GM21423 (cell line): ENCODE data around the gene RPTOR.

Source experiments
- ATAC-seq: cut with Tn5 transposase; IDR thresholded peaks from one replicate; pipeline ENCODE4 v1.9.1; 2021; ENCODE audit warnings: mild to moderate bottlenecking, moderate library complexity; ENCODE audit not compliant: unreplicated experiment

RPTOR gene

DNA sequence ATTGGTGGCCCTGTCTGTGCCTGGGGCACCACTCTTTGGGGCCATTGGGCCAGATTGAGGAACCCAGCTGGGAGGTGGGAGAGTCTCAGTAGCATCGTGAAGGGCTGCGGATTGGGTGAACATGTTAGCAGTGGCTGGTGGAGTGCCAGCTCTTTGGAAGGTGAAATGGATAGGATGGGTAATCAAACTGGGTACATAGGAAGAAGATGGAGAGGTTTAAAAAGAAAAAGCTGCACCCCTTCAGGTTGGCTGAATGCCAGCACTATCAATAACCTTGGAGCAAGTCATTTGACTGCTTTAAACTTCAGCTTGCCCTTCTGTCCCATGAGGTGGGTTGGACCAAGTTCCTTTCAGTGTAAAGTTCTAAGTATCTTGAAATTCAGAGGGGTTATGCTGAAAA lies 95.0 kb downstream of the RPTOR start:
- ATAC-seq = no peak

DNA sequence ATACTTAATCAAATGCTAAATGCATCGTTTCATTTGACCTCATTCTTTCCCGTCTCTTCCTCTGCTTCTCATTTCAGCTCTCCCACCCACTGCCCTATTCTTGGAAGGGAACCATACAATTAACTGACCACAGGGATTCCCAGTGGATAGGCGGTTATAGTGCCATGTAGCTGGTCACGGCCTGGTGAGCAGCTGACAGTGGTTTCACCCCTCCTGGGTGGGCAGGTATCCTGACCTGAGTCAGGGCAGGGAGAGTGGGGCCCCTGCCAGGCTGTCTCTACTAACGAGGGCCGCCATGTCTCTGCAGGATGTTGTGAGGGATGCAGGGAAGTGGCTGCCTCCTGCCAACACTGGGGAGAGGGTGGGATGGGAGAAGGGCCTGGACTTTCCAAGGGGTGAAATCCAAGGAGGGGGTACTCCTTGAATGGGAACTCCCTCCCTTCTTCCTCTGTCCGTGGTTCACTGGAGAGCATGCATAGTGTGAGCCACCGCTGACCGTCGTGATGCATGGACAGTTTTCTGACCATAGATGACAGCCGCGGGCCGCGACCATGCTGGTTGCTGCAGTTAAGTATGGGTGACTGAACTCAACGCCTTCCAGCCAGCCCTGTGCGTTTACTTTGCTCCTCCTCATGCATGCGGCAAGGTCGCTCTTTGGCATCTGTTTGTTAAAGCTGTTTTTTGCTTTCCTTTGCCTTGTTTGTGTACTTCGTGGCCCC lies 95.9 kb downstream of the RPTOR start:
- ATAC-seq = no peak

DNA sequence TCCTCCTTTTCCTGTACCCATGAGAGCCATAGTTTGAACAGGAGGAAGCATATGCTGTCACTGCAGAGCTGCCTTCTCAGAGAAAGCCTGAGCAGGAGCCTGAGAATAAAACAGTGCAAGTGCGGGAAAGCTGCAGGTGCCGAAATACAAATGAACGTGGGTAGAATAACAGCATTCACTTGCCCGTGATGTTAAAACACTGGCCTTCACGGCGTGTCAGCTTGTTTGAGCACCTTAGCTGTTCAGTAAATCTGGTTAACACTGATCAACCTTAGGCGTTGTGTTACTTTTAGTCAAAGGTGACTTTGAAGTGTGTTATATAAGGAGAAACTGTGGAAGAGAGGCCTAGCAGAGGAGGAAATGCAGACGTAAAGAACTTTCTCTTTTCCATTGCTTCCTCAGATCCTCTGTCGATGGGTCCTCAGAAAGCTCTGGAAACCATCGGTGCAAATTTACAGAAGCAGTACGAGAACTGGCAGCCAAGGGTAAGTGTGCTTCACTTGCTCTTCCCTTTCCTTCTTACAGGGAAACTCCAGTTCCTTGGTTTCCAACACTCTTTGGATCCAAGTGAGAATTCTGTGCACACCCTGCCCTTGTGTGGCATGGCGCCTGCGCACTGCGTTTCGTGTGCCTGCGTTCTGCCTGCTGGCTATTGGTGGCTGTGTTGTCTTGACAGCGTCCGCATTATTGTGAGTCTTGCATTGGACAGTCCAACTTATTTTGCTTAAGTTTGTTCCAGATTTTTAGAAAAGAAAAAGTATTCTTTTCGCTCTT lies 98.9 kb downstream of the RPTOR start:
- no peak for ATAC-seq

DNA sequence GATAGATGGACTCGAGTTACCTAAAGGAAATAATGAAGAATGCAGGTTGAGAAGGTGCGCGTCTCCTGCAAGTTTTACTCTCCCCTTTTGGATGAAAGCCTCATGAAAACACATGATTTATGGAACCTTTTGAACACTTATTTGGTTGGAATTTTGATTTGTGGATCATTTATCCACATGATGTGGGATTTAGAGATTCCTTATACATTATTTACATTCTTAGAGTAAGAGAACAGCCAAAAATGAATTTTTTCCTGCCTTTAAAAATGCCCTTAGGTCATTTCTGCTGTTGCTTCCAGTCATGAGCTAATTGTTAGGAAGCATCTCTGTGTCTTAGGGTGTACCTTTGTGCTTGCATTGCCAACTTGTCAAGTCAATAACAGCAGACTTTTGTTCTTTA lies 99.9 kb downstream of the RPTOR start:
- no peak for ATAC-seq

DNA sequence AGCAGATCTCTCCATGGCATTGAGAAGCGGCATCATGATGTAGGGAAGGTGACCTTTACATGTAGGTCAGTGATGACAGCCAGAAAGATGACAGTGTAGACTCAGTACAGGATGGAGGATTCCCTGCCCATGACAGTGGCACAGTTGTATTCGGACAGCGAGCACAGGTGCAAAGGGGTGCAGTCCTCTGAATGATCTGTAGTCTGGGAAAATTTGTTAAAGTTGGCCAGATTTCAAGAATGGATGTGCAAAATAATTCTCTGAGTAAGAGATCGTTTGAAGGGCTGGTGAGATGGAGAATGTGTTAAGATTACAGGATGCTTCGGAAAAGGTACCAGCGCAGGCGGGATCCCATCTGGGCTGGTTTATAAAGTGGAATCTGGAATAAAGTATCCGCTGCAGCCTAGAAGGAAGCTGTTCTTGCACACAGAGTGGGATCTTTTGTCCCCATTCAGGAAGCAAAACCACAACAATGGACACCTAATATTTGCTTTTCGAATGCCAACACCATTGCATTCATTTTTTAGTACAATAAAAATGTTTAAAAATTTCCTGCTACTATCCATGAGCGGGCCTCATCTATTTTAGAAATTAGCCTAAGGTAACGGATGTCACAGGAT lies 101.2 kb downstream of the RPTOR start:
- no peak for ATAC-seq

DNA sequence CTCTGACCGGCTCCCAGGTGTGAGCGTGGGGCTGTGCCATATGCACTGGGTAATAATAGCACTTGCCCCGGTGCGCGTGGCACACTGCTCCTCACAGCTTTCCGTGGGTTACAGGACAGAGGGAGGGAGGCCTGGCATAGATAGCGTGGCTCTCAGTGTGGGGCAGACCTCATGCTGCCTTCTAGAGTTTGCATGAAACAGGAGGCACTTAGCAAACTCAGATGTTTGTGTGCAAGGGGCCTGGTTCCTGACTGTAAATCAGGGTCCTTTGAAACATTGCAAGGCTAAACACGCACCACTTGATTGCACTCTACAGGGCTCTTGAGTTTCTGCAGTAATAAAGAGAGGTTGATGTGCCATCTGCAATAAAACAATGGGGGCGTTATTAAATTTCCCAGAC lies 101.7 kb downstream of the RPTOR start:
- ATAC-seq = no peak

DNA sequence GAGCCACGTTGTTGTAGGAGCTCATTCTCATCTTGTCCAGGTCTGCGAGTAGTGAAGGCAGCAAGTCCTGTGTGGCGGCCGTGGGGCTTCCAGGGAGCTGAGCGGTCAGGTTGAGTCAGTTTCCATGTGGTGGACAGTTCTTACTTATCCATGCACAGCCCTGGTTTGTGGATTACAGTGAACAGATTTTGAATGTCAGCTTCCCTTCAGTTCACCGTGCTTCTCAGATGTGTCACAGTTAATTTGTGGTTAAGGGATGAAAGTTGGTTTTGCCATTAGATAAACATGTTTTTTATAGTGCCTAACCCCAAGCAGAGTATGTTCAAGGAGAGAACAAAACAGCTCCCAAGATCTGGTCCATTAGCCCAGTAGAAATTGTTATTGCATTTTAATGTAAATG lies 103.1 kb downstream of the RPTOR start:
- no peak for ATAC-seq

DNA sequence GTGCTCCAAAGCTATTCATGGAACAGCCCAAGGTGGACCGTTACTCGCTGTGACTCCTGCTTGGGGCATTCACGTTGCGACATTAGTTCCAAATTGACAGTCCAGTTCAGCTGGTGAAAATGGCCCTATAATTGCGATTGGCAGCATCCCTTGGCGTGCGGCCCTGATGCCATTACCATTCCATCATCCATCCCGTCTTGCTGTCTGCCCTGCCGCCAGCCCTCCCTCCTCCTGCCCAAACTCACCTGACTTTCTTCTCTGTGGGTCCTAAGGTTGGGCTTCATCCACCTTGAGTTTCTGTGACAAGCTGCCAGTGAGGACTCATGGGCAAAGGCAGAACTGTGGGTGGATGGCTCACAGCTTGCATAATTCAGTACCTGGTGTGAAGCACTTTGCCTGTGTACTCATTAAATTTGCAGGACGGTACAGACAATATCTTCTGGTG lies 104.6 kb downstream of the RPTOR start:
- no peak for ATAC-seq

DNA sequence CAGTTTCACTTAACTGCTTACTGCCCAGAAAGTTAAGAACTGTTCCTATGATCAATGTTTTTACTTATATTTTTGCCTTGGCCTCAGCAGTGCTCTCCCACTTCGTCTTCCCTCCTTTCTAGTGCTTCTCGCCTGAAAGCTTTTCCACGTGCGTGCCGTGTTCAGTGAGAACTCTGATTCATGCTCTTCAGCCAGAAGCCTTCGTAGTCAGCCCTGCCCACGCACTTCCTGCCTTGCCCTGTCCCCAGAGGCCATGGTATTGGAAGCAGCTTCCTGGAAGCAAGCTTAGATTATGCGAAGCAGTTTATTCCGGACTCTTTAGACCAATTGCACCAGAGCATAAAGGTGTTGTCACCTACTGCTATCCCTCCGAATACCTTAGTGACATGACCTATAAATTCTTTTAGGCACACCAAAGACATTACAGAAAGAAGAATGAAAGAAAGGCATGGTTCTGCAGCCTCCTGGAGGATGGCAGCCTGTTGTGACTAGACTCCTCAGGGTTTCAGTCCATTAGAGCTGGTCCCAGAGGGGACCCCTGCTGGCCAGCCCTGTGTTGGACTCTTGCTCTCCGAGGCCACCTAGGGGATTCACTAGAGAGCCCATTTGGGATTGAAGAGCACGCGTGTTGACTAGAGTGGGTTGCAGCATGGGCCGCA lies 105.2 kb downstream of the RPTOR start:
- ATAC-seq = no peak

DNA sequence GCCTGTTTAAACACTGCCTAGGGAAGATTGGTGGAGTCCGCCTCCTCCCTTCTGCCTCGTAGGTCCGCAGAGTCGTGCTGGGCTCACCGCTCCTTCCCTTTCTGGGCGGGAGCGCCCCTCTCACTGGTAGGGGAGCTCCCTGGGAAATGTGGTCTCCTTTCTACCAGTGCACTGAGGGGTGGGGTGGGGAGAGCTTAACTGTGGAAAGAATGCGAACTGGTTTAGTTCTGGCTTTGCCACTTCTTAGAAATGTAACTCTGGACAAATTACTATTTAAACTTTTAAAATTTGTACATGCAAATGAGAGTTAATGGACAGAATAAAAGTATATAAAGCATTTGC lies 105.7 kb downstream of the RPTOR start:
- no peak for ATAC-seq

DNA sequence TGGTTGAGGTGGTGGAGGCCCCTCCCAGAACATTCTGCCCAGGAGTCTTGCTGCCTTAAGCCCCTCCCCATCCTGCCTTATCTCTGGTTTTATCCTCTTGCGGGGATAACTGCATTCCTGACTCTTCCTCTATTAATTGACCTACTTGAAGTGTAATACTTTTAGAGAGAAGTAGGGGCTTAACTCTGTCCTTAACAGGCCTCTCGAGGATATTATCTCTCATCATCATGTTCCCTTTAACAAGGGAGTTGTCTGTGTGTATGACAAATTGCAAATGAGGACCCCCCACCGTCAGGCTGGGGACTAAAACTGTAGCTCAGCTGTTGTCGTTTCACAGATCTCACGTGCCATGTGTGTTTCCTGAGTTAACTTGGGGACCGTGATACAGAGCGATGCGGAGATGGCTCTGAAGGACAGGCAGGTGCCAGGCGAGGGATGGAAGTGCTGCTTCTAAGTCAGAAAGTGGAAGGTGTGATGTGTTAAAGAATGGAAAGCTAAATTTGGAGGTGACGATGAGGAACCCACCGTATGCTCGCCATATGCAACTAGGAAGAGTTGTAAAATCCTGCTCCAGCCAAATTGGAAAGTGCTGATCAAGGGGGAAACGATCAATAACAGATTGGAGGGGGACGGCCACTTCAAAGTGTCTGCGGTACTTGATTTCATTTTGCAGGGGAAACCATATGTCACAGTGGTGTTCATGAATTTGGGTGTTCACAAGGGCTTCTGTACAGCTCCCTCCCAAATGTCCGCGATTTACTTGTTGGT lies 106.3 kb downstream of the RPTOR start:
- ATAC-seq = no peak

DNA sequence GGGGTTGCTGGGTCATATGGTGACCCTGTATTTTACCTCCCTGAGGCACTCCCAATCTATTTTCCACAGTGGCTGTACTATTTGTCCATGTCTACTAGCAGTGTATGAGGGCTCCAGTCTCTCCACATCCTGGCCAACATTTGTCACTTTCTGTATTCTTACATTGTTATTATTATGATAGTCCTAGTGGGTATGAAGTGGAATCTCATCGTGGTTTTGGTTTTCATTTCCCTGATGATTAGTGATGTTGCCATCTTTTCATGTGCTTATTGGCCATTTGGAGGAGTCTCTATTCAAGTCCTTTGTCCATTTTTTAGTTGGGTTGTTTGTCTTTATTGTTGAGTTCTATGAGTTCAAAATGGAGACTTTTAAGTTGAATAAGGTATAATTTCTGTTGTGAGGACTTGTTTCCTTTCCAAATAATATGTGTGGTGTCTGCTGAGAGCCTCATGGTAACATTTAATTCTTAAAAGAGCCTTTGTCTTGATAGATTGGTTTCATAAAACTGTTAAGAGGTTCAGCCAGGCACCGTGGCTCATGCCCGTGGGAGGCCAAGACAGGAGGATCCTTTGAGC lies 108.2 kb downstream of the RPTOR start:
- ATAC-seq = no peak

DNA sequence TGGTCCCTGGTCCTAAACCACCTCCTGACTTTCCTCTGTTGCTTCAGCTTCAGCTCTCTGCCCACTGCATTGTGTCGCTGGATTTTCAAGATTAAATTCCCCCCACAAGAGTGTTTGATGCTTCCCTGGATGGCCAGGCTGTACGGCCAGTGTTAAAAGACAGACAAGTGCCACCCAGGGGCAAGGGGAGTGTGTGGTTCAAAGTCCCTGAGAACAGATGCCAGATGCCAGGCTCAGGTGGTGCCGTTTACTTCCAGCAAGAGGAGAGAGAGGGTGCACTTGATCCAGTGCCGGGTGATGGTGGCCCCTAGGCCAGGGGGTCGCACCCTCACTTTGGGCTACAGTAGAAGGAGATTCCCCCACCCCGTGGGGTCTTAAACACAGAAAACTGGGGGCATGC lies 109.2 kb downstream of the RPTOR start:
- no peak for ATAC-seq

DNA sequence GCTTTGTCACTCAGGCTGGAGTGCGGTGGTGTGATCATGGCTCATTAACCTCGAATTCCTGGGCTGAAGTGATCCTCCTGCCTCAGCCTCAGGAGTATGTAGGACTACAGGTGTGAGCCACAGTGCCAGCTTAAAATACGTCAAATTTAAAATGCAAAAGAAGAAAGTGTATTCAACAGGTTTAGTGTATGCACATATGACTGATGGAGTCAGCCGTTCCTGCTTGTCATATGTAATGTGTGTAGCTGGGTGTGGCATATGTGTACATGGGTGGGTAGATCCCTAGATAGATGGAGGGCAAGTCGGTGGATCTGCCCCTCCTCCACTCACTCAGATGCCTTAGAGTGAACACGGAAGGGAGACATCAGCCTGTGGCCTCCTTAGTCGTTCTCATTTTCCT lies 111.0 kb downstream of the RPTOR start:
- ATAC-seq = no peak

DNA sequence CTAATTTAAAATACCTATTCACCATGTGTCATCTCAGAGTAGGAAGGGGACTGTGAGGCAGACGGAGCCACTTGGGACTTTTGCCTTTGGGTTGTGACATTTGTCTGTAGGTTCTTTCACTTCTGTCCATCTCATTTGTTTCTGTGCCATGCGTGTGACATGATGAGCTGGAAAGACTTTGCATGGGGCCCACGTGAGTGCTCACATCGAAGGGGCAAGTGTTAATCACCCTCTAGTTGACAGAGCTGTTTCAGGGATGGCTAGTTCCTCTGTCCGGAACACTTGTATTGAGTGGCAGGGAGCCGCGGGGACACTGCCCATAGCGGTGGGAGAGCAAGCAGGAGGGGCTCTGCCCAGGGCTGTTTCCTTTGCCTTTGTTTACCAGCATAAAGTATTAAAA lies 112.0 kb downstream of the RPTOR start:
- no peak for ATAC-seq

DNA sequence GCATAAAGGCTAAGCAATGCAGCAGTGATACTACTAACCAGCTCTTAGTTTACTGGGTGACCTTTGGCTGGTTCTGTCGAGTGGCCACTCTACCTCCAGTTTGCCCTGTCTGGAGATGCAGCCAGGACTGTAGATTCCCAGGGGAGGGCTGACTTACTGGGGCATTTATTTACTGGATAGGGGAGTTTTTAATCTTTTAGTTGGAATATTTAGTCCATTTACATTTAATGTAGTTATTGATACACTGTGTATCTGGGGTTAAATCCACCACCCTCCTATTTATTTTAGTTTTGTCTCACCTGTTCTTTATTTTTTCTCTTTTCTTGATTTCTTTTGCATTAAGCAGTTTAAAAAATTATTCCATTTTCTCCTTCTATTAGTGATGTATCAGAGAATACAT lies 112.9 kb downstream of the RPTOR start:
- ATAC-seq = no peak

DNA sequence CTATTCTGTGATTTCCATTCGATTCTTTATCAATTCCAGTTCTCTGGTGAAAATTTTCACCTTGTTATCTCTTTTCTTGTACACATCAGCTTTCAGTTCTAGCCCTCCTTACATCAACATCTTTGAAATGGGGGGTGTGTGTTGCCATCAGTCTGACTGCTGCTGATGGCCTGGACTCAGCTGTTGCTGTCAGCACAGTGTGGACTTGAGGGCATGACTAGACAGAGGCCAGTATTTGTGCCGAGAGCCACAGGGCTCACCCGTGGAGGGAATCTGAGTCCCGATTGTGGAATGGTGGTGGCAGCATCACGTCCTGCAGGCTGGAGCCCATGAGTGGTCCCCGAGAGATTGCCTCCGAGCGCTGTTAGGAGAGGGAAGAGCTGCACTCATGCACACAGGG lies 114.2 kb downstream of the RPTOR start:
- ATAC-seq = no peak

DNA sequence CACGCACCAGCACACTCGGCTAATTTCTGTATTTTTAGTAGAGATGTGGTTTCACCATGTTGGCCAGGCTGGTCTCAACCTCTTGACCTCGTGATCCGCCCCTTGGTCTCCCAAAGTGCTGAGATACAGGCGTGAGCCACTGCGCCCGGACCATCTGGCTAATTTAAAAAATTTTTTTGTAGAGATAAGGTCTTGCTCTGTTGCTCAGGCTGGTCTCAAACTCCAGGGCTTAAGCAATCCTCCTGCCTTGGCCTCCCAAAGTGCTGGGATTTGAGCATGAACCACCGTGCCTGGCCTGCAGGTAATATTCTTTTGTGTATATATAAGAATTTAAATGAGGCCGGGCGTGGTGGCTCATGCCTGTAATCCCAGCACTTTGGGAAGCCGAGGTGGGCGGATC lies 115.0 kb downstream of the RPTOR start:
- no peak for ATAC-seq

DNA sequence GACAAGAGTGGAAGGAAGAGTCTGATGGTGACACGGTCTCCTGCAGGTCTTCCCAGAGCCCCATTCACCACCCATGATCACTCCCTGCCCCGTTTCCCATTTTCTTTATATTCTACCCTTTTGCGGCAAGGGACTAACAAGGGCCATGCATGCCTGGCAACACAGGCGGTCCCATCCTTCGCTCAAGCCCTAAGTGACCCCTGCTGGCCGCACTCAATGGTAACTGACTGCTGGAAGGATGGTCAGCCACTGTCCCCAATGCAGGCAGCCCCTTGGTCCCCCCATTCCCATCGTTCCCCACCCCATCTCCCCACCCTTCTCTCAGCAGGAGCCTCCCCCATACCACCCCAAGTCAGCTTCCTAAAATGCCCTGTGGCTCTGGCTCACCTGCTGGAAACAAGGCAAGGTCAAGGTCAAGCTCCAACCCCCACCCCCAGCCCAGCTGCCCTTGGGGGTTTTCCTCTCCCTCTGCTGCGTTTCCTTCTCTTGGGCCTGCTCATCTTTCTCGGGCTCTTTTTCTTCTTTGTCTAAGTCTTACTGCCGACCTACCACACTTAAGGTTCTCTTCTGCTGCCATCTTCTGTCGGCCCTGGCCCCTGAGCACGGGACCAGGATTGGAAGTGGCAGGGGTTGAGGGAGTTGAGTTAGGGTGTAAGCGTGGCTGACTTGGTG lies 116.0 kb downstream of the RPTOR start:
- no peak for ATAC-seq

DNA sequence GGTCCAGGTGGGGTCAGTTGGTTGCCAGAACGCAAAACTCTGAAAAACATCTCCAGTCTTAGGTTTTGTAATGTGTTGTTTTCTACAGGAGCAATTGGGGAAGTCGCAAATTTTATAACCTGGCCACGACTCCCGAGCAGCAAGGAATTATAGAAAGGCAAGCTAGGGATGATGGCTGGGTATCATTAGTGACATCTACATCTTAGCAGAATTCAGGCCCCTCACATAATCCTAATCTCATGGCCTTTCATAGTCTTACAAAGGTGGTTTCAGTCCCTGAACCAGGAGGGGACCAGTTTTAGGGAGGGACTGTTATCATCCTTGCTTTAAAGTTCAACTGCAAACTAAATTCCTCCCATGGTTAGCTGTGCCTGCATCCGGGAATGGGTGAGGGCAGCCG lies 117.9 kb downstream of the RPTOR start:
- no peak for ATAC-seq
